OCI-LY7 (cell line): ENCODE data around the gene ARPC5. TPM values are rescaled to one million over a fixed set of nuclear protein-coding genes. Genes with fewer than 3 reads are reported as not detected.
A peak's percentile ranks its signal among the peaks of the same experiment; 100 is the strongest.

ENCODE experiments used
- BruUV-seq: library from RNA; stranded (reverse); fragments of 400-500 nt; replicated peaks from 2 replicates; lab custom pipeline; 2021; lab: Mats Ljungman, UMichigan
- CTCF ChIA-PET: fragments of 300-600 bp; sonication (Branson Sonifier 250); formaldehyde crosslinking; loops from one replicate; lab custom pipeline; 2022; ENCODE audit warnings: antibody characterized with exemption; ENCODE audit not compliant: unreplicated experiment; lab: Charles Lee
- POLR2A ChIA-PET: fragments of 300-600 bp; sonication (Branson Sonifier 250); formaldehyde crosslinking; loops from one replicate; lab custom pipeline; 2022; ENCODE audit warnings: antibody characterized with exemption; lab: Charles Lee
- DNase-seq: peaks from one replicate; pipeline ENCODE4 v3.0.0-alpha.2; 2015; ENCODE audit warnings: low spot score
- H2AFZ ChIP-seq: fragments of 200-600 bp; sonication (generic), shearing (Covaris generic); 2 replicates; pipeline ENCODE4 v1.6.1; 2014; ENCODE audit warnings: mild to moderate bottlenecking, antibody characterized with exemption, low read length, moderate library complexity
- H3K27ac ChIP-seq: fragments of 200-600 bp; sonication (generic); 2 replicates; pipeline ENCODE4 v1.5.1; 2014; ENCODE audit warnings: mixed run types, low read depth, mild to moderate bottlenecking, moderate library complexity, low read length, inconsistent platforms; ENCODE audit not compliant: poor library complexity, severe bottlenecking
- H3K36me3 ChIP-seq: fragments of 200-600 bp; sonication (generic); 2 replicates; pipeline ENCODE4 v1.6.1; 2014; ENCODE audit warnings: mild to moderate bottlenecking, antibody characterized with exemption, low read length, moderate library complexity, mixed read lengths; ENCODE audit not compliant: insufficient read depth
- H3K4me1 ChIP-seq: fragments of 200-600 bp; sonication (generic); 2 replicates; pipeline ENCODE4 v1.5.1; 2014; ENCODE audit warnings: mild to moderate bottlenecking, low read length; ENCODE audit not compliant: insufficient read depth, poor library complexity, severe bottlenecking
- H3K4me2 ChIP-seq: fragments of 200-600 bp; sonication (generic); 2 replicates; pipeline ENCODE4 v1.6.1; 2014; ENCODE audit warnings: mild to moderate bottlenecking, low read length
- H3K4me3 ChIP-seq: fragments of 200-600 bp; sonication (generic); 2 replicates; pipeline ENCODE4 v1.5.1; 2014; ENCODE audit warnings: mild to moderate bottlenecking, low read depth, low read length; ENCODE audit not compliant: poor library complexity, severe bottlenecking
- H3K79me2 ChIP-seq: fragments of 200-600 bp; sonication (generic); 2 replicates; pipeline ENCODE4 v1.6.1; 2016; ENCODE audit warnings: low read depth, mild to moderate bottlenecking, low read length, moderate library complexity, mixed read lengths; ENCODE audit not compliant: insufficient read depth
- H3K9me2 ChIP-seq: fragments of 200-600 bp; sonication (generic); 2 replicates; pipeline ENCODE4 v1.6.1; 2016; ENCODE audit warnings: mild to moderate bottlenecking, low read length, mixed read lengths; ENCODE audit not compliant: insufficient read depth
- H3K9me3 ChIP-seq: fragments of 200-600 bp; sonication (generic); 2 replicates; pipeline ENCODE4 v1.6.1; 2014; ENCODE audit warnings: mild to moderate bottlenecking, mixed run types, low read length, mixed read lengths
- H4K20me1 ChIP-seq: fragments of 200-600 bp; sonication (generic); 2 replicates; pipeline ENCODE4 v1.6.1; 2014; ENCODE audit warnings: mild to moderate bottlenecking, antibody characterized with exemption, low read length, moderate library complexity, mixed read lengths; ENCODE audit not compliant: insufficient read depth
- EZH2phosphoT487 ChIP-seq: fragments of 200-600 bp; sonication (generic); IDR thresholded peaks from 2 replicates; pipeline ENCODE4 v1.6.1; 2018; ENCODE audit warnings: low read depth, borderline replicate concordance, mild to moderate bottlenecking, mixed run types, antibody characterized with exemption, low read length, moderate library complexity, mixed read lengths
- intact Hi-C: fragments of 100-400 bp; cut with micrococcal nuclease; formaldehyde crosslinking; loops from one replicate; pipeline ENCODE4 v1.10.0; 2022; ENCODE audit not compliant: unreplicated experiment
- total RNA-seq, 2 experiments: library from RNA; depleted of rRNA in 1 of 2; stranded (reverse); fragments of >200 nt in 1 of 2; shearing (Covaris generic) in 1 of 2; gene quantifications; 2 replicates each; pipeline ENCODE4 v1.2.3, GENCODE V29; 2014 to 2022
- TF ChIP-seq, protein P1 (sequence below): fragments of 200-600 bp; sonication (generic); conservative IDR thresholded peaks from 2 replicates; pipeline ENCODE4 v1.5.1; 2014; ENCODE audit warnings: mild to moderate bottlenecking, antibody characterized with exemption, low read length, moderate library complexity, mixed read lengths

Gene ARPC5
- total RNA-seq, 2 experiments from 2014 or later = 116 to 132 TPM

DNA sequence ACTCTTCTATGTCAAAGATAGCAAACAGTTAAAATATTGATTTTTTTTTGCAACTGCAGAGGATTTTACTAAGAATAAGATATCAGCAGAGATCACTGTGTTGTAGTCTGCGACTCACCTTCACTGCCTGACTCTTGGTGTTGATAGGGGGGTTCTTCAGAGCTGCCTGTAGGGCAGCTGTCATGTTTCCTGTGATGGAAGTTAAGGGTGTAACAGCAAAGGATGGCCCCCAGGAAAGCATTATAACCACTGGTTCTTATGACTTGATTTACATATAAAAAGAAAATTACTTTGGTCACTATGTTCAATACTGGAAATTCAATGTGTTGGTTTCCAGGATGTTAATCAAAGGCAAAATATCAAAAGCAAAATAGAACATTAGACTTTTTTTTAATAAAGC is 2.6 kb downstream of the ARPC5 start:
- peak; percentile 33 for DNase-seq
- Histone ChIP-seq H3K4me3 (peak overlapping the region; percentile 94), H3K4me1 (peaks cover 32% of the 10 kb centered on the region), H3K27ac (no peak overlapping the region), H3K36me3 (peaks cover 52% of the 10 kb centered on the region), H2AFZ (no peak overlapping the region), H4K20me1 (peaks cover 19% of the 10 kb centered on the region), H3K79me2 (peaks cover 49% of the 10 kb centered on the region), H3K9me2 (no peaks in the 10 kb centered on the region), H3K4me2 (peak overlapping the region; percentile 88), H3K9me3 (no peaks in the 10 kb centered on the region)
- BruUV-seq = no TSS peak
- ChIA-PET POLR2A (interaction anchor here (0.7 to 1.5 kb wide), 5 partner anchors 7 to 705 kb away, joined by 3 to 4 read pairs (median 3); no protein-coding TSS in a partner anchor), CTCF (no interaction called here)
- intact Hi-C loops = loop anchor here (5.0 to 10.0 kb wide), 2 partner anchors 419 to 608 kb away; partner anchors contain the start of genes LAMC1 and TSEN15
- TF ChIP-seq, protein P1, sequence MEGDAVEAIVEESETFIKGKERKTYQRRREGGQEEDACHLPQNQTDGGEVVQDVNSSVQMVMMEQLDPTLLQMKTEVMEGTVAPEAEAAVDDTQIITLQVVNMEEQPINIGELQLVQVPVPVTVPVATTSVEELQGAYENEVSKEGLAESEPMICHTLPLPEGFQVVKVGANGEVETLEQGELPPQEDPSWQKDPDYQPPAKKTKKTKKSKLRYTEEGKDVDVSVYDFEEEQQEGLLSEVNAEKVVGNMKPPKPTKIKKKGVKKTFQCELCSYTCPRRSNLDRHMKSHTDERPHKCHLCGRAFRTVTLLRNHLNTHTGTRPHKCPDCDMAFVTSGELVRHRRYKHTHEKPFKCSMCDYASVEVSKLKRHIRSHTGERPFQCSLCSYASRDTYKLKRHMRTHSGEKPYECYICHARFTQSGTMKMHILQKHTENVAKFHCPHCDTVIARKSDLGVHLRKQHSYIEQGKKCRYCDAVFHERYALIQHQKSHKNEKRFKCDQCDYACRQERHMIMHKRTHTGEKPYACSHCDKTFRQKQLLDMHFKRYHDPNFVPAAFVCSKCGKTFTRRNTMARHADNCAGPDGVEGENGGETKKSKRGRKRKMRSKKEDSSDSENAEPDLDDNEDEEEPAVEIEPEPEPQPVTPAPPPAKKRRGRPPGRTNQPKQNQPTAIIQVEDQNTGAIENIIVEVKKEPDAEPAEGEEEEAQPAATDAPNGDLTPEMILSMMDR = no peak
- no peak for TF ChIP-seq EZH2phosphoT487

DNA sequence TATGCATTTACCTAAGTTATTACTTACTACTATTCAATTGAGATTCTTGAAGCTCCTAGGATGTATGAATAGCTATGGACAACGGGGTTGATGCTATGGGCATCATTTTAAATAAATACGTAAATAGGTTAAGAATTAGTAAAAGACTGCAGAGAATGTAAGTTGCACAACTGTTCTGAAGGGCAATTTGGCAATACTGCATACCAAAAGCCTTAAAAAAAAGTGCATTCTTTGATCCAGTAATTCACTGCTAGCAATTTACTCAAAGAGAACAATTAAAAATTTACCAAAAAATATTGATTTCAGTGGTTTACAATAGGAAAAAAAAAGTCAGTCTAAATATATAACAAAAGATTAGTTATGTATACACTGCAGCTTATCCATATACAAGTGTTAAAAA is 3.5 kb downstream of the ARPC5 start:
- Histone ChIP-seq H3K4me3 (peak overlapping the region; percentile 94), H3K36me3 (peaks cover 59% of the 10 kb centered on the region), H4K20me1 (peaks cover 19% of the 10 kb centered on the region), H3K4me2 (peak overlapping the region; percentile 88), H2AFZ (no peak overlapping the region), H3K4me1 (peaks cover 32% of the 10 kb centered on the region), H3K79me2 (peaks cover 49% of the 10 kb centered on the region), H3K9me2 (no peaks in the 10 kb centered on the region), H3K9me3 (no peaks in the 10 kb centered on the region), H3K27ac (no peak overlapping the region)
- POLR2A ChIA-PET = interaction anchor here (0.6 to 1.5 kb wide), 11 partner anchors 39 to 704 kb away, joined by 3 to 8 read pairs (median 4); no protein-coding TSS in a partner anchor
- CTCF ChIA-PET = no interaction called here
- TF ChIP-seq, protein P1 = no peak
- TF ChIP-seq EZH2phosphoT487 = no peak
- intact Hi-C loops = loop anchor here (5.0 to 10.0 kb wide), 2 partner anchors 420 to 607 kb away; partner anchors contain the start of genes LAMC1 and TSEN15
- BruUV-seq = no TSS peak
- DNase-seq = no peak

DNA sequence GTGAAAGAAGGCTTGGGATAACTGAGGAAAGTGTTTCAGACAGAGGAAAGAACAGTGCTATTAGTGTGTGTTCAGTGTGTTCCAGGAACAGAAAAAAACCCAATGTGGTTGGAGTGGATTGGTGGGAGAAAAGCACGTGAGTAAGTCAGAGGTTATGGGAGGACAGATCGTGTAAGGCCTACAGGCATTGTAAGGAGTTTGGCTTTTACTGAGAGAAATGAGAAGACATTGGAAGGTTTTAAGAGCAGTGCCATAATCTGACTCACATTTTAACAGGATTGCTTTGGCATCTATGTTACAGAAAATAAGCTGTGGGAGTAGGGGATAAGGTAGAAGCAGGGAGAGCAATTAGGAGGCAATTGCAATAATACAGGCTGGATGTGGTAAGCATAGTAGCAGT is 4.8 kb downstream of the ARPC5 start:
- ChIA-PET POLR2A (interaction anchor here (0.6 kb wide), 1 partner anchor 84 kb away, joined by 3 read pairs; no protein-coding TSS in a partner anchor), CTCF (no interaction called here)
- H3K36me3 ChIP-seq = peaks cover 73% of the 10 kb centered on the region
- H2AFZ ChIP-seq = no peak overlapping the region
- H3K79me2 ChIP-seq = peaks cover 49% of the 10 kb centered on the region
- DNase-seq = no peak
- no peak overlapping the region for H3K27ac ChIP-seq
- peaks cover 19% of the 10 kb centered on the region for H4K20me1 ChIP-seq
- H3K4me3 ChIP-seq = no peak overlapping the region
- H3K9me2 ChIP-seq = no peaks in the 10 kb centered on the region
- intact Hi-C loops = loop anchor here (5.0 to 10.0 kb wide), 2 partner anchors 422 to 606 kb away; partner anchors contain the start of genes LAMC1 and TSEN15
- no peak overlapping the region for H3K4me2 ChIP-seq
- no TSS peak for BruUV-seq
- H3K4me1 ChIP-seq = peaks cover 36% of the 10 kb centered on the region
- TF ChIP-seq, protein P1 = no peak
- TF ChIP-seq EZH2phosphoT487 = no peak
- no peaks in the 10 kb centered on the region for H3K9me3 ChIP-seq
